Caco-2 (cell line): ENCODE measurements around the gene FES. TPM values are rescaled to one million over a fixed set of nuclear protein-coding genes. Genes with fewer than 3 reads are reported as not detected.
A peak's percentile ranks its signal among the peaks of the same experiment; 100 is the strongest.

Experiments used
- BruUV-seq: library from RNA; stranded (reverse); fragments of 400-500 nt; replicated peaks from 2 replicates; lab custom pipeline; 2021; lab: Mats Ljungman, UMichigan
- CTCF ChIA-PET: fragments of 300-600 bp; sonication (Branson Sonifier 250); formaldehyde crosslinking; loops from one replicate; lab custom pipeline; 2022; ENCODE audit warnings: antibody characterized with exemption; lab: Charles Lee
- POLR2A ChIA-PET: fragments of 300-600 bp; sonication (Branson Sonifier 250); formaldehyde crosslinking; loops from one replicate; lab custom pipeline; 2022; ENCODE audit warnings: antibody characterized with exemption; lab: Charles Lee
- DNase-seq, 2 experiments: peaks; one replicate each; pipeline versions ENCODE4 v3.0.0 to v3.0.0-alpha.2; 2020 to 2022
- H3K27me3 ChIP-seq: replicated peaks from 2 replicates; pipeline ENCODE4 v1.6.0; 2011; ENCODE audit warnings: low read length; ENCODE audit not compliant: control insufficient read depth, insufficient read depth
- H3K36me3 ChIP-seq: 2 replicates; pipeline ENCODE4 v1.5.1; 2011; ENCODE audit warnings: low read length; ENCODE audit not compliant: control insufficient read depth, insufficient read depth
- H3K4me1 ChIP-seq: fragments of 250-450 bp; sonication (Bioruptor Pico); 2 replicates; pipeline ENCODE4 v1.5.1; 2020; ENCODE audit warnings: mild to moderate bottlenecking
- H3K4me3 ChIP-seq: 2 replicates; pipeline ENCODE4 v1.5.1; 2011; ENCODE audit warnings: low read depth, mild to moderate bottlenecking, control low read depth, low read length
- H3K9me3 ChIP-seq: fragments of 250-450 bp; sonication (Bioruptor Pico); 2 replicates; pipeline ENCODE4 v1.5.1; 2020; ENCODE audit warnings: mild to moderate bottlenecking, moderate library complexity
- H3K27ac Mint-ChIP-seq: one replicate; pipeline ENCODE4 v1.8.0; 2022; ENCODE audit warnings: mixed read lengths; ENCODE audit not compliant: unreplicated experiment
- H3K27me3 Mint-ChIP-seq: one replicate; pipeline ENCODE4 v1.8.0; 2022; ENCODE audit warnings: mixed read lengths; ENCODE audit not compliant: insufficient read depth, unreplicated experiment
- H3K36me3 Mint-ChIP-seq: one replicate; pipeline ENCODE4 v1.8.0; 2022; ENCODE audit warnings: mild to moderate bottlenecking, mixed read lengths; ENCODE audit not compliant: insufficient read depth, unreplicated experiment
- H3K4me1 Mint-ChIP-seq: one replicate; pipeline ENCODE4 v1.8.0; 2022; ENCODE audit warnings: low read depth, mixed read lengths; ENCODE audit not compliant: unreplicated experiment
- H3K4me3 Mint-ChIP-seq: one replicate; pipeline ENCODE4 v1.8.0; 2022; ENCODE audit warnings: mild to moderate bottlenecking, moderate library complexity, mixed read lengths; ENCODE audit not compliant: unreplicated experiment
- H3K9me3 Mint-ChIP-seq: one replicate; pipeline ENCODE4 v1.8.0; 2022; ENCODE audit warnings: mixed read lengths; ENCODE audit not compliant: unreplicated experiment
- intact Hi-C: fragments of 100-400 bp; cut with micrococcal nuclease; formaldehyde crosslinking; loops from one replicate; pipeline ENCODE4 v1.10.0; 2022; ENCODE audit not compliant: unreplicated experiment
- total RNA-seq: library from RNA; stranded (reverse); gene quantifications from 2 replicates; pipeline ENCODE4 v1.2.3, GENCODE V29; 2022
- TF ChIP-seq, protein P1 (sequence below), 2 experiments: fragments of 200-600 bp in 1 of 2; IDR thresholded peaks; 1 replicate in 1 of 2; 2 replicates in 1 of 2; pipeline versions ENCODE4 v1.5.1 to v1.8.0; 2011 to 2022; ENCODE audit warnings: antibody characterized with exemption in 1 of 2, control low read depth in 1 of 2, inconsistent platforms in 1 of 2, low read depth in 1 of 2, low read length in 1 of 2, mild to moderate bottlenecking in 1 of 2, moderate library complexity in 1 of 2; ENCODE audit not compliant: insufficient read depth in 1 of 2, severe bottlenecking in 1 of 2, unreplicated experiment in 1 of 2

FES gene
- total RNA-seq, 1 experiment from 2014 or later: 1.7 TPM

DNA sequence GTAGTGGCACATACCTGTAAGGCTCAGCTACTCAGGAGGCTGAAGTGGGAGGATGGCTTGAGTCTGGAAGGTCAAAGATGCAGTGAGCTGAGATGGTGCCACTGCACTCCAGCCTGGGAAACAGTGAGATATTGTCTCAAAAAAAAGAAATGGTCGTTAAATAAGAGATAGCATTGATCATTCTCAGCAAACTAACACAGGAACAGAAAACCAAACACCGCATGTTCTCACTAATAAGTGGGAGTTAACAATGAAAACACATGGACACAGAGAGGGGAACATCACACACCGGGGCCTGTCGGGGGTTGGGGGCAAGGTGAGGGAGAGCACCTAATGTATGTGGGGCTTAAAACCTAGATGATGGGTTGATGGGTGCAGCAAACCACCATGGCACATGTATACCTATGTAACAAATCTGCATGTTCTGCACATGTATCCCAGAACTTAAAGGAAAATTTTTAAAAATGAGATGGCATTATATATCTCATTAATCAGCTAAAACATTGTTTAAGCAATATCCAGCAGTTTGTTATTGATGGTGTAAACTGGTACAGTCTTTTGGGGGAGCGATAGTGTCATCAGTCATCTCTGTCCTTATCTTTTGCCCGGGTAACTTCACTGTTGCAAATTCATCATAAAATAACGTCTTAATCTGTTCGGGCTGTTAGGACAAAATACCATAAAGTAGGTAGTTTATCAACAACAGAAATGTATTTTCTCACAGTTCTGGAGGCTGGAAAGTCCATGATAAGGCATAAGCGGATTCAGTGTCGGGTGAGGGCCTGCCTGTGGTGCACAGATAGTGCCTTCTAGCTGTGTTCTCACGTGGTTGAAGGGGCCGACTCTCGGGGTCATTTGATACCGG, 17.1 kb downstream of the FES start:
- intact Hi-C loops: loop anchor here (1.0 to 5.0 kb wide), 2 partner anchors 33 to 371 kb away; no protein-coding TSS in a partner anchor
- ChIA-PET CTCF (interaction anchor here (0.6 to 6.0 kb wide), 4 partner anchors 31 to 132 kb away, joined by 3 to 53 read pairs (median 14); partner anchors contain the start of genes HDDC3 and UNC45A), POLR2A (interaction anchor here (0.5 to 0.6 kb wide), 2 partner anchors 111 to 121 kb away, joined by 3 to 5 read pairs; no protein-coding TSS in a partner anchor)
- H3K36me3 ChIP-seq: no peaks in the 10 kb centered on the region
- H3K27me3 ChIP-seq: no peaks in the 10 kb centered on the region
- H3K4me3 ChIP-seq: peak overlapping the region; percentile 51
- peaks cover 11% of the 10 kb centered on the region for H3K36me3 Mint-ChIP-seq
- TF ChIP-seq, protein P1, sequence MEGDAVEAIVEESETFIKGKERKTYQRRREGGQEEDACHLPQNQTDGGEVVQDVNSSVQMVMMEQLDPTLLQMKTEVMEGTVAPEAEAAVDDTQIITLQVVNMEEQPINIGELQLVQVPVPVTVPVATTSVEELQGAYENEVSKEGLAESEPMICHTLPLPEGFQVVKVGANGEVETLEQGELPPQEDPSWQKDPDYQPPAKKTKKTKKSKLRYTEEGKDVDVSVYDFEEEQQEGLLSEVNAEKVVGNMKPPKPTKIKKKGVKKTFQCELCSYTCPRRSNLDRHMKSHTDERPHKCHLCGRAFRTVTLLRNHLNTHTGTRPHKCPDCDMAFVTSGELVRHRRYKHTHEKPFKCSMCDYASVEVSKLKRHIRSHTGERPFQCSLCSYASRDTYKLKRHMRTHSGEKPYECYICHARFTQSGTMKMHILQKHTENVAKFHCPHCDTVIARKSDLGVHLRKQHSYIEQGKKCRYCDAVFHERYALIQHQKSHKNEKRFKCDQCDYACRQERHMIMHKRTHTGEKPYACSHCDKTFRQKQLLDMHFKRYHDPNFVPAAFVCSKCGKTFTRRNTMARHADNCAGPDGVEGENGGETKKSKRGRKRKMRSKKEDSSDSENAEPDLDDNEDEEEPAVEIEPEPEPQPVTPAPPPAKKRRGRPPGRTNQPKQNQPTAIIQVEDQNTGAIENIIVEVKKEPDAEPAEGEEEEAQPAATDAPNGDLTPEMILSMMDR (IDR thresholded peaks at IDR 0.05; ENCODE audit: insufficient read depth in 1 of 2, low read depth in 1 of 2, low read length in 1 of 2, severe bottlenecking in 1 of 2, unreplicated experiment in 1 of 2): no peak
- H3K9me3 ChIP-seq: no peaks in the 10 kb centered on the region
- BruUV-seq: TSS peak; percentile 65
- H3K27me3 Mint-ChIP-seq: peaks cover 2% of the 10 kb centered on the region
- H3K27ac Mint-ChIP-seq: peak overlapping the region; percentile 67
- H3K4me3 Mint-ChIP-seq: peak overlapping the region; percentile 89
- DNase-seq: no peak
- 0 out of 2 replicates have a peak, but pooled peaks cover 7% of the 10 kb centered on the region for H3K4me1 ChIP-seq
- H3K9me3 Mint-ChIP-seq: no peaks in the 10 kb centered on the region
- no peaks in the 10 kb centered on the region for H3K4me1 Mint-ChIP-seq

DNA sequence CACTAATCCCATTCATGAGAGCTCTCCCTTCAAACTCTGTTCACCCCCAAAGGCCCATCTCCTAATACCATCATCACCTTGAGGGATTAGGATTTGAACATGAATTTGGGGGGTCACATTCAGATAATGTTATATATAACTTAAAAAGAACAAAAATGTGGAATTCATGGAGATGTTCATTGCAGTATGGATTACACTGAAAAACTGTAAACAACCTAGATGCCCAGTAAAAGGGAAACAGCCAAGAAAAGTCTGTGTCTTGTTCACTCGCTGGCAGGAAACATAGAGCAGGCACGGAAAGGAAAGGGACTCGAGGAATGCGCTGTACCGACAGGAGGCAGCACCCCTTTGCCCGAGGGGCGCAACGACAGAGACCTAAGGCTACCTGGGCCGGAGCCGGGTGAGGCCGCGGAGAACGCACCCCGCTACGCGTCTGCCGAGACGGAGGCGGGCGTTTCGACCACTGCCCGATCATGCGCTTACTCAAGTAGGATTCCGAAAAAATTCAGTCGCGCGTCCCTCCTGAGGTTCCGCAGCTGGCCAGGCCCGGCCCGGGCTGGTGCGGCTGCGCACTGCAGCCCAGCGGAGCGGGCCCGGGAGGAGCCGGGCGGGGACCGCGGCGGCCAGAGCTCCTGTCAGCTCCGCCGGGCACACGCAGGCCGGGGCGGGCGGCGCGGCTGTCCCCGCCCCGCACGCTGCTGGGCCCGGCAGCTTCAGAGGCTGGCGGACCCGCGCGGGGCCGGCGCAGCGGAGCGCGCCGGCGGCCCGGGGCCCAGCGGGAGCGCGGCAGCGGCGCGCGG, 17.9 kb downstream of the FES start:
- peak overlapping the region; percentile 89 for H3K4me3 Mint-ChIP-seq
- ChIA-PET CTCF (interaction anchor here (0.5 to 6.0 kb wide), 10 partner anchors 27 to 609 kb away, joined by 3 to 53 read pairs (median 5); partner anchors contain the start of genes HDDC3 and UNC45A), POLR2A (interaction anchor here (0.5 to 1.7 kb wide), 8 partner anchors 27 to 1735 kb away, joined by 3 to 7 read pairs (median 5); partner anchors contain the start of genes BLM, HDDC3, RCCD1 and UNC45A)
- no peaks in the 10 kb centered on the region for H3K4me1 Mint-ChIP-seq
- peaks cover 11% of the 10 kb centered on the region for H3K36me3 Mint-ChIP-seq
- BruUV-seq: no TSS peak
- Histone ChIP-seq H3K4me3 (peak overlapping the region; percentile 51), H3K9me3 (no peaks in the 10 kb centered on the region), H3K4me1 (0 out of 2 replicates have a peak, but pooled peaks cover 7% of the 10 kb centered on the region), H3K27me3 (no peaks in the 10 kb centered on the region), H3K36me3 (no peaks in the 10 kb centered on the region)
- TF ChIP-seq, protein P1 (IDR thresholded peaks at IDR 0.05; ENCODE audit: insufficient read depth in 1 of 2, low read depth in 1 of 2, low read length in 1 of 2, severe bottlenecking in 1 of 2, unreplicated experiment in 1 of 2): peak; percentile 67 to 89
- H3K27ac Mint-ChIP-seq: peak overlapping the region; percentile 67
- peak; percentile 74 to 83 for DNase-seq
- H3K27me3 Mint-ChIP-seq: peaks cover 2% of the 10 kb centered on the region
- intact Hi-C loops: loop anchor here (1.0 to 5.0 kb wide), 2 partner anchors 32 to 370 kb away; no protein-coding TSS in a partner anchor
- H3K9me3 Mint-ChIP-seq: no peaks in the 10 kb centered on the region
